ENCODE results near the gene GNAT3.

GNAT3 gene

GRCh38 chr7:80415114-80415513 is 96.8 kb downstream of the GNAT3 start:
- no peak for DNase-seq

GRCh38 chr7:80414331-80414730 is 97.5 kb downstream of the GNAT3 start:
- no peak for DNase-seq

GRCh38 chr7:80413383-80413945 is 98.4 kb downstream of the GNAT3 start:
- no peak for DNase-seq

GRCh38 chr7:80412842-80413241 is 99.0 kb downstream of the GNAT3 start:
- no peak for DNase-seq

GRCh38 chr7:80411621-80412020 is 100.2 kb downstream of the GNAT3 start:
- no peak for DNase-seq

GRCh38 chr7:80410081-80410480 is 101.8 kb downstream of the GNAT3 start:
- DNase-seq, result no peak

Data from CD4-positive, alpha-beta T cell treated with Interferon alpha-2 for 1 hour (primary cell).